GM18951 (cell line): ENCODE measurements around the gene TMEM37.
A peak's percentile ranks its signal among the peaks of the same experiment; 100 is the strongest.

Experiments
- POLR2A ChIP-seq: IDR thresholded peaks from 4 replicates; pipeline ENCODE4 v1.6.1; 2011; ENCODE audit warnings: mild to moderate bottlenecking; ENCODE audit not compliant: insufficient read length, insufficient read depth; ENCODE audit errors: extremely low read depth
- in situ Hi-C: fragments of 300-500 bp; cut with MboI; formaldehyde crosslinking; loops from one replicate; pipeline ENCODE4 v1.12.0; 2022; ENCODE audit warnings: low sequenced_read_pairs, mixed read lengths, inconsistent platforms; ENCODE audit not compliant: unreplicated experiment

Gene TMEM37, protein sequence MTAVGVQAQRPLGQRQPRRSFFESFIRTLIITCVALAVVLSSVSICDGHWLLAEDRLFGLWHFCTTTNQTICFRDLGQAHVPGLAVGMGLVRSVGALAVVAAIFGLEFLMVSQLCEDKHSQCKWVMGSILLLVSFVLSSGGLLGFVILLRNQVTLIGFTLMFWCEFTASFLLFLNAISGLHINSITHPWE

DNA sequence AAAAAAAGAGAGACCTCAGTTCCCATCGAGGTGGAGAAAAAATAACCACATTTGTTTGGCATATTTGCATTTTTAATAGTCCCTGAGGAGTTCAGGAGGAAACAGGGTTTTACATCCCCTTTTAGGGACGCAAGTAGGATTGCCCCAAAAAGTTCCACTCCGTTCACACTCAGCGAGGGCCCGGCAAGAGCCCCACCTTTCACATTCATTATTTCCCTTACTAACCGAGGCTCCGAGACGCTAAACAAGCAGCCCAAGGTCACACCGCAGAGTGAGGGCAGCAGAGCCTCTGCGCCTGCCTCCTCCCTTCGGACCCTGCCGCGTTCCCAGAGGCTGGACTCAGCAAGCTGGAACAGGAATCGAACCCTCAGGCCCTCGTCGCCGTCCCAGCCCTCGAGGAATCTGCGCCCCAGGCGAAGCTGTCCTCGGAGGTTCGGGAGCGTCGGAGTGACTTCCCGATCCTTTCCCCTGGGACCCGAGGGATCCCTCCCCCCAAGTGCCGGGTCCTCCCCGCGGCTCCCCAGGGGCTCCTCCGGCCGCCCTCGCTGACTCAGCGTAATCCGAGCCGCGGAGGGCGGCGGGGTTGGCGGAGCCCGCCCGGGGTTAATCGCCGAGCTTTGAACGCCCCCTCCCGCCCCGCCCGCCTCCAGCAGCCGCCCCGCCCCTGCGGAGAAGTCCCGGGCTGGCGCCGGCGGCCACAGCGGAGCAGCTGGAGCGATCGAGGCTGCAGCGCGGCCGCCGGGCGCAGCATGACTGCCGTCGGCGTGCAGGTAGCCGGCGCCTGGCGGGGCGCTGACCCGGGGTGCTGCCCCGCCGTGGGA lies at the start of gene TMEM37:
TMEM37 (plus strand) TSS at position 700 of the 821 bp plus-strand sequence; CDS start at position 750, 50 bp downstream.
- peak; percentile 24 for TF ChIP-seq POLR2A
- in situ Hi-C loops = no loop called here

- in situ Hi-C loops = no loop called here
- TF ChIP-seq POLR2A = no peak
These were observed 48.1 kb upstream of the TMEM37 start for GRCh38 chr2:119383410-119384140.

GRCh38 chr2:119384971-119385370 lies 46.7 kb upstream of the TMEM37 start:
- TF ChIP-seq POLR2A = no peak
- in situ Hi-C loops = no loop called here

GRCh38 chr2:119385466-119385865 lies 46.2 kb upstream of the TMEM37 start:
- in situ Hi-C loops = no loop called here

GRCh38 chr2:119387381-119388129 lies 44.1 kb upstream of the TMEM37 start:
- in situ Hi-C loops = no loop called here
- no peak for TF ChIP-seq POLR2A

More at GRCh38 chr2:119385466-119385865, 46.2 kb upstream of the TMEM37 start:
- no peak for TF ChIP-seq POLR2A

DNA sequence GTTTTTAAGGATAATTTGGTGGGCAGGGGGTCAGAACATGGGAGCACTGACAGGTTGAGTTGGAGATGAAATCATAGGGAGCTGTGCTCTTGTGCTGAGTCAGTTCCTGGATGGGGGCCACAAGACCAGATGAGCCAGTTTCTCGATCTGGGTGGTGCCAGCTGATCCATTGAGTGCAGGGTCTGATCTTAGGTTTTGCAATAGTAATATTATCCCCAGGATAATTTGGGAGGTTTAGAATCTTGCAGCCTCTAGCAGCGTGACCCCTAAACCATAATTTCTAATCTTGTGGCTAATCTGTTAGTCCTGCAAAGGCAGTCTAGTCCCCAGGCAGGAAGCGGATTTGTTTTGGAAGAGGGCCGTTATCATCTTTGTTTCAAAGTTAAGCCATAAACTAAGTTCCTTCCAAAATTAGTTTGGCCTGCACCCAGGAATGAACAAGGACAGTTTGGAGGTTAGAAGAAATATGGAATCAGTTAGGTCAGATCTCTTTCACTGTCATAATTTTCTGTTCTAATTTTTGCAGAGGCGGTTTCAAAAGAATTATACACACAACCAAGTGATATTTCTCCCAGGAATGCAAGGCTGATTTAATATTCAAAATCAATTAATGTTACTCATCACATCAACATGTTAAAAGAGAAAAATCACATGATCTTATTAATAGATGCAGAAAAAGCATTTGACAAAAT lies 41.9 kb upstream of the TMEM37 start:
- in situ Hi-C loops = no loop called here

DNA sequence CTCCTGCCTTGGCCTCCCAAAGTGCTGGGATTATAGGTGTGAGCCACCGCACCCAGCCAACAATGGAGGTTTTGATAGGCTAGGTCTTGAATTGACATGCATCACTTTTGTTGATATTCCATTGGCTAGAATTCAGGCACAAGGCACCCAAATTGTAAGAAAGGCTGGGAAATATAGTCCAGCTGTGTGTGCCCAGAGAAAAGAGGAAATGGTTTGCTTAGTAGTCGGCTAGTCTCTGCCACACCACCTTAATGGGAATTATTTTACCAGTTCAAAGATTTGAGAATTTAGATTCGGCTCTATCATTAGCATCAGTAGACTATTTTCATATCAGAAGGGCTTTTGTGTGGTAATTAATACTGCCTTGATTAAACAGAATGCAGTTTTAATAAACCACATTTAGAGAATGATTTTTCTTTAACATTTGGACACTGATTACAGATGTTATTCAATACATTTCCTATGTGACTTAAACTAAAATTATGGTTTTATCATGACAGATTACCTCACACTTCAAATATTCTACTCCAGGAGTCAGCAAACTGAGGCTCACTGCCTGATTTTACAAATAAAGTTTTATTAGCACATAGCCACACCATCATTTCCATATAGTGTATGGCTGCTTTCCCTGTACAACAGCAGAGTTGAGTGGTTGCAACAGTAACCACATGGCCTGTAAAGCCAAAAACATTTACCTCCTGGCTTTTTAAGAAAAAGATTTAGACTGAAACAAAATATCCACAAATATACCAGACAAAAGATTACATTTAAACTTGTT lies 37.5 kb upstream of the TMEM37 start:
- in situ Hi-C loops = no loop called here
- TF ChIP-seq POLR2A = no peak

More for the DNA sequence above, 41.9 kb upstream of the TMEM37 start:
- TF ChIP-seq POLR2A = no peak

DNA sequence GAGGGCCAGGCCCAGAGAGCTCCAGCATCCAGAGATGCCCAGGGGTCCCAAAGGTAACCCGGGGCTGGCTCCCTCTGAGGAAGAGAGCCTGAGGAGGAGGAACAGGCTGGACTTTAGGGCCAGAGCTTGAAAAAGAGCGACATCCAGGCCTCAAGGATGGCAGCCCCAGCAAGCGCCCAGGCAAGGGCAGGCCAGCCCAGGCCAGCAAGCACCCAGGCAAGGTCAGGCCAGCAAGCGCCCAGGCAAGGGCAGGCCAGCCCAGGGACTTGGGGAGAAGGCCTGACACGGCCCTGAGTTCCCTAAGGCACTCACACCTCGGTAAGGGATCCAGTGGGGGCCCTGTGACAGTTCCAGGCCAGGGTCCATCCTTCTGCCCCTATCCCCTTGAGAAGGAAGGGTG lies 34.5 kb upstream of the TMEM37 start:
- no peak for TF ChIP-seq POLR2A
- in situ Hi-C loops = no loop called here

GRCh38 chr2:119402106-119402505 lies 29.5 kb upstream of the TMEM37 start:
- no peak for TF ChIP-seq POLR2A
- in situ Hi-C loops = loop anchor here (10.0 to 25.0 kb wide), 2 partner anchors 73 to 260 kb away; no protein-coding TSS in a partner anchor

- TF ChIP-seq POLR2A = no peak
- in situ Hi-C loops = loop anchor here (10.0 to 25.0 kb wide), 2 partner anchors 72 to 259 kb away; no protein-coding TSS in a partner anchor
These were observed 28.8 kb upstream of the TMEM37 start for GRCh38 chr2:119402645-119403560.

DNA sequence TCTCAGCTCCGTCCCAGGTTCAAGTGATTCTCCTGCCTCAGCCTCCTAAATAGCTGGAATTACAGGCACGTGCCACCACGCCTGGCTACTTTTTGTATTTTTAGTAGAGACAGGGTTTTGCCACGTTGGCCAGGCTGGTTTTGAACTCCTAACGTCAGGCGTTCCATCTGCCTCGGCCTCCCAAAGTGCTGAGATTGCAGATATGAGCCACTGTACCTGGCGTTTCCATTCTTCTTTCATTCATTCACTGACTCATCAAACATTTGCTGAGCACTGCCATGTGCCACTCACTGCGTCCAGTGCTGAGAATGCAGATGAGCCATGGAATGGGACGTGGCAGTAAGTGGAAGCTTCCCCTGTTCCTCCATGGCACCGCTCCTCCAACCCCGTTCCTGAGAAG lies 28.0 kb upstream of the TMEM37 start:
- in situ Hi-C loops = loop anchor here (10.0 to 25.0 kb wide), 2 partner anchors 71 to 259 kb away; no protein-coding TSS in a partner anchor

DNA sequence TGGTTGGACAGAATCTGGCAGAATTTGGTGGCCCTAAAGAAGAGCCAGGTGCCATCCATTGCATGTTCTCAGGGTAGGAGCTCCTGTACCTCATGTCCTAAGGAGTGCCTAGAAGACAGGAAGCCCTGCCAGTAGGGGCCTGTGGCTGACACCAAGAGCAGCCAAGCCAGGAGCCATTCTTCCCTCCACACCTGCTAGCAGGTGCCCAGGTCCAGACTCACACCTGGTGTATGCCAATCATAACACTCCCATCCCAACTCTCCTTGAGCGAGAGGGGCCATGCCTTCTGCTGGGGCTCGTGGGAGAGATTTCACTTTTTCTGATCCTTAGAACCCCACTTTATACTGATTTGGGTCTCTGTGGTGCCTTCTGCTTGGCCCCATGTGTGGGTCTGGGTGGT lies 26.5 kb upstream of the TMEM37 start:
- in situ Hi-C loops = loop anchor here (10.0 to 25.0 kb wide), 2 partner anchors 70 to 257 kb away; no protein-coding TSS in a partner anchor
- no peak for TF ChIP-seq POLR2A
